ENCODE results near the gene ARHGEF16.

Gene ARHGEF16

GRCh38 chr1:3417082-3417739 lies 37.3 kb upstream of the ARHGEF16 start:
- Histone ChIP-seq H3K27me3 (replicated peaks; ENCODE audit: insufficient read depth, low read length) (peaks cover 92% of the 10 kb centered on the region), H3K4me2 (ENCODE audit: low read depth, low read length) (no peak overlapping the region), H3K36me3 (replicated peaks; ENCODE audit: insufficient read depth, low read length) (no peaks in the 10 kb centered on the region), H3K79me2 (ENCODE audit: low read length) (no peaks in the 10 kb centered on the region), H3K9me2 (replicated peaks; ENCODE audit: insufficient read depth, low read length) (no peaks in the 10 kb centered on the region), H3K4me1 (ENCODE audit: low read length) (no peaks in the 10 kb centered on the region), H3K4me3 (ENCODE audit: low read length) (no peak overlapping the region), H4K20me1 (ENCODE audit: insufficient read depth, low read length) (no peaks in the 10 kb centered on the region), H2AFZ (ENCODE audit: low read length) (no peak overlapping the region), H3F3A (ENCODE audit: insufficient read depth, low read length) (no peaks in the 10 kb centered on the region), H3K27ac (ENCODE audit: low read length) (no peak overlapping the region), H3K9ac (ENCODE audit: low read length) (no peak overlapping the region), H3K9me3 (replicated peaks; ENCODE audit: insufficient read depth, low read length) (no peaks in the 10 kb centered on the region)
- no peak for DNase-seq
- TF ChIP-seq EZH2phosphoT487 (IDR thresholded peaks at IDR 0.05; ENCODE audit: low read length) (no peak), CTCF (IDR thresholded peaks at IDR 0.05; ENCODE audit: low read length) (peak; percentile 60), EZH2 (optimal IDR thresholded peaks at IDR 0.05; ENCODE audit: low read depth, low read length) (no peak)

GRCh38 chr1:3417934-3418333 lies 36.5 kb upstream of the ARHGEF16 start:
- Histone ChIP-seq H3K27me3 (replicated peaks; ENCODE audit: insufficient read depth, low read length) (peaks cover 95% of the 10 kb centered on the region), H3K27ac (ENCODE audit: low read length) (no peak overlapping the region), H3K9ac (ENCODE audit: low read length) (no peak overlapping the region), H3K9me2 (replicated peaks; ENCODE audit: insufficient read depth, low read length) (no peaks in the 10 kb centered on the region), H3K79me2 (ENCODE audit: low read length) (no peaks in the 10 kb centered on the region), H4K20me1 (ENCODE audit: insufficient read depth, low read length) (no peaks in the 10 kb centered on the region), H3K9me3 (replicated peaks; ENCODE audit: insufficient read depth, low read length) (no peaks in the 10 kb centered on the region), H3F3A (ENCODE audit: insufficient read depth, low read length) (no peaks in the 10 kb centered on the region), H2AFZ (ENCODE audit: low read length) (no peak overlapping the region), H3K4me2 (ENCODE audit: low read depth, low read length) (no peak overlapping the region), H3K4me1 (ENCODE audit: low read length) (no peaks in the 10 kb centered on the region), H3K36me3 (replicated peaks; ENCODE audit: insufficient read depth, low read length) (no peaks in the 10 kb centered on the region), H3K4me3 (ENCODE audit: low read length) (no peak overlapping the region)
- DNase-seq = no peak
- TF ChIP-seq EZH2phosphoT487 (IDR thresholded peaks at IDR 0.05; ENCODE audit: low read length) (no peak), EZH2 (optimal IDR thresholded peaks at IDR 0.05; ENCODE audit: low read depth, low read length) (no peak), CTCF (IDR thresholded peaks at IDR 0.05; ENCODE audit: low read length) (no peak)

GRCh38 chr1:3418600-3418999 lies 35.9 kb upstream of the ARHGEF16 start:
- H3K79me2 ChIP-seq (ENCODE audit: low read length) = no peaks in the 10 kb centered on the region
- H3F3A ChIP-seq (ENCODE audit: insufficient read depth, low read length) = no peaks in the 10 kb centered on the region
- H3K36me3 ChIP-seq (replicated peaks; ENCODE audit: insufficient read depth, low read length) = no peaks in the 10 kb centered on the region
- no peak overlapping the region for H3K4me2 ChIP-seq (ENCODE audit: low read depth, low read length)
- no peak overlapping the region for H3K9ac ChIP-seq (ENCODE audit: low read length)
- peaks cover 97% of the 10 kb centered on the region for H3K27me3 ChIP-seq (replicated peaks; ENCODE audit: insufficient read depth, low read length)
- no peaks in the 10 kb centered on the region for H3K9me2 ChIP-seq (replicated peaks; ENCODE audit: insufficient read depth, low read length)
- TF ChIP-seq EZH2 (optimal IDR thresholded peaks at IDR 0.05; ENCODE audit: low read depth, low read length) = no peak
- no peak for TF ChIP-seq CTCF (IDR thresholded peaks at IDR 0.05; ENCODE audit: low read length)
- no peak for TF ChIP-seq EZH2phosphoT487 (IDR thresholded peaks at IDR 0.05; ENCODE audit: low read length)
- H3K4me3 ChIP-seq (ENCODE audit: low read length) = no peak overlapping the region
- H3K27ac ChIP-seq (ENCODE audit: low read length) = no peak overlapping the region
- H3K9me3 ChIP-seq (replicated peaks; ENCODE audit: insufficient read depth, low read length) = no peaks in the 10 kb centered on the region
- no peaks in the 10 kb centered on the region for H4K20me1 ChIP-seq (ENCODE audit: insufficient read depth, low read length)
- no peak for DNase-seq
- no peaks in the 10 kb centered on the region for H3K4me1 ChIP-seq (ENCODE audit: low read length)
- H2AFZ ChIP-seq (ENCODE audit: low read length) = no peak overlapping the region
